GM12878 (cell line): ENCODE data around the gene POLR1A. TPM values are rescaled to one million over a fixed set of nuclear protein-coding genes. Genes with fewer than 3 reads are reported as not detected.

Experiments
- ATAC-seq: fragments of 200-7000 bp; cut with Tn5 transposase; 3 replicates; pipeline ENCODE4 v1.9.1; 2020; ENCODE audit warnings: mild to moderate bottlenecking, moderate library complexity
- BruUV-seq: library from RNA; stranded (reverse); fragments of 400-500 nt; replicated peaks from 2 replicates; lab custom pipeline; 2021; lab: Mats Ljungman, UMichigan
- CTCF ChIA-PET: fragments of 300-600 bp; sonication (Branson Sonifier 250); formaldehyde crosslinking; extraction: SDS; loops from one replicate; lab custom pipeline; 2021; ENCODE audit warnings: inconsistent platforms; lab: Yijun Ruan, JAX
- POLR2A ChIA-PET: fragments of 350-600 bp; formaldehyde crosslinking; extraction: SDS; loops from one replicate; lab custom pipeline; 2021; ENCODE audit warnings: inconsistent platforms; lab: Charles Lee
- RAD21 ChIA-PET: fragments of 300-600 bp; sonication (Branson Sonifier 250); formaldehyde crosslinking; loops from one replicate; lab custom pipeline; 2023; ENCODE audit warnings: antibody characterized with exemption; ENCODE audit not compliant: unreplicated experiment; lab: Charles Lee
- SMC1A ChIA-PET: fragments of 300-600 bp; sonication (Branson Sonifier 250); formaldehyde crosslinking; loops from one replicate; lab custom pipeline; 2023; ENCODE audit not compliant: unreplicated experiment, uncharacterized antibody; lab: Charles Lee
- DNase-seq: peaks from one replicate; pipeline ENCODE4 v3.0.0-alpha.2; 2011; ENCODE audit warnings: low read depth, low spot score
- FAIRE-seq: peaks from 3 replicates; lab custom pipeline; 2011; peaks lifted over from hg19 to GRCh38; lab: Jason Lieb, UNC
- H2AFZ ChIP-seq: 2 replicates; pipeline ENCODE4 v1.6.0; 2011; ENCODE audit warnings: low read depth, low read length, control low read depth; ENCODE audit not compliant: control insufficient read depth
- H3K27ac ChIP-seq: 2 replicates; pipeline ENCODE4 v1.5.1; 2011; ENCODE audit warnings: control low read depth; ENCODE audit not compliant: control insufficient read depth, insufficient read depth
- H3K27me3 ChIP-seq, 2 experiments: replicated peaks in 1 of 2; 2 replicates each; pipeline versions ENCODE4 v1.6.0 to v1.6.1; 2011; ENCODE audit warnings: low read length in 1 of 2; ENCODE audit not compliant: control insufficient read depth in 2 of 2, insufficient read depth in 2 of 2
- H3K36me3 ChIP-seq, 2 experiments: 2 replicates each; pipeline ENCODE4 v1.5.1; 2011; ENCODE audit warnings: low read length in 1 of 2; ENCODE audit not compliant: control insufficient read depth in 2 of 2, insufficient read depth in 2 of 2
- H3K4me1 ChIP-seq: 2 replicates; pipeline ENCODE4 v1.6.1; 2011; ENCODE audit warnings: mild to moderate bottlenecking, low read length, moderate library complexity, mixed read lengths; ENCODE audit not compliant: control insufficient read depth, insufficient read depth
- H3K4me2 ChIP-seq: 2 replicates; pipeline ENCODE4 v1.6.0; 2011; ENCODE audit warnings: control low read depth; ENCODE audit not compliant: control insufficient read depth, insufficient read depth
- H3K4me3 ChIP-seq: fragments of 200-600 bp; sonication (generic); 2 replicates; pipeline ENCODE4 v1.5.1; 2016
- H3K79me2 ChIP-seq: 2 replicates; pipeline ENCODE4 v1.6.0; 2011; ENCODE audit warnings: low read length; ENCODE audit not compliant: control insufficient read depth, insufficient read depth
- H3K9ac ChIP-seq: 2 replicates; pipeline ENCODE4 v1.8.0; 2011; ENCODE audit warnings: low read length, control low read depth, mixed read lengths; ENCODE audit not compliant: control insufficient read depth, insufficient read depth
- H3K9me3 ChIP-seq: replicated peaks from 3 replicates; pipeline ENCODE4 v1.5.1; 2011; ENCODE audit warnings: mild to moderate bottlenecking, low read length; ENCODE audit not compliant: control insufficient read depth, insufficient read depth
- H4K20me1 ChIP-seq: 2 replicates; pipeline ENCODE4 v1.6.0; 2011; ENCODE audit not compliant: control insufficient read depth, insufficient read depth
- CEBPB ChIP-seq, 2 experiments: fragments of 150-350 bp in 1 of 2; IDR thresholded peaks; 2 replicates each; pipeline ENCODE4 v1.6.1; 2012 to 2014; ENCODE audit warnings: low read depth in 2 of 2, low read length in 2 of 2, borderline replicate concordance in 1 of 2, inconsistent platforms in 1 of 2
- CHD1 ChIP-seq: IDR thresholded peaks from 2 replicates; pipeline ENCODE4 v1.6.1; 2012; ENCODE audit warnings: low read depth, low read length, improper control_type of control experiment
- EED ChIP-seq: sonication (generic); IDR thresholded peaks from 2 replicates; pipeline ENCODE4 v1.6.1; 2016; ENCODE audit warnings: antibody characterized with exemption, low read depth
- GABPA ChIP-seq: IDR thresholded peaks from 2 replicates; pipeline ENCODE4 v1.6.1; 2014; ENCODE audit warnings: antibody characterized with exemption, low read depth, mild to moderate bottlenecking, inconsistent platforms
- KDM1A ChIP-seq: fragments of 200-600 bp; sonication (generic); IDR thresholded peaks from 2 replicates; pipeline ENCODE4 v1.6.1; 2016; ENCODE audit warnings: borderline replicate concordance
- MTA2 ChIP-seq: fragments of 450-650 bp; IDR thresholded peaks from 2 replicates; pipeline ENCODE4 v1.6.1; 2016; ENCODE audit warnings: low read depth, mild to moderate bottlenecking, moderate library complexity
- MXI1 ChIP-seq: fragments of 150-350 bp; IDR thresholded peaks from 2 replicates; pipeline ENCODE4 v1.6.1; 2011; ENCODE audit warnings: low read depth, mild to moderate bottlenecking, inconsistent platforms, low read length, improper control_type of control experiment
- NFYA ChIP-seq: IDR thresholded peaks from 2 replicates; pipeline ENCODE4 v1.6.1; 2011; ENCODE audit warnings: low read depth, mild to moderate bottlenecking, low read length, improper control_type of control experiment, borderline replicate concordance
- NFYB ChIP-seq: IDR thresholded peaks from 2 replicates; pipeline ENCODE4 v1.6.1; 2011; ENCODE audit warnings: low read depth, mild to moderate bottlenecking, low read length, improper control_type of control experiment, moderate library complexity; ENCODE audit not compliant: insufficient read depth
- SUPT20H ChIP-seq: IDR thresholded peaks from 2 replicates; pipeline ENCODE4 v1.6.1; 2011; ENCODE audit warnings: low read depth, mild to moderate bottlenecking, low read length, moderate library complexity, borderline replicate concordance; ENCODE audit not compliant: control insufficient read depth
- WGBS: methylation state at CpG from one replicate; pipeline ENCODE4 v1.1.6; 2016; ENCODE audit warnings: low lambda C conversion rate; ENCODE audit not compliant: insufficient replicate concordance, insufficient coverage; ENCODE audit errors: missing lambda C conversion rate; 5-methylcytosine and 5-hydroxymethylcytosine counted together
- in situ Hi-C: fragments of 300-500 bp; cut with MboI; formaldehyde crosslinking; loops from 9 replicates; pipeline ENCODE4 v1.14.3; 2018; ENCODE audit warnings: mixed read lengths
- intact Hi-C: fragments of 100-400 bp; cut with micrococcal nuclease; formaldehyde crosslinking; loops from one replicate; pipeline ENCODE4 v1.14.2; 2022; ENCODE audit not compliant: unreplicated experiment
- polyA plus RNA-seq, 11 experiments: library from polyadenylated mRNA; depleted of rRNA in 4 of 11; unstranded in 6 of 11; stranded (reverse) in 5 of 11; fragments of >200 nt; fragmentation: Nextera tagmentation in 4 of 11; fragmentation: Illumina TruSeq in 1 of 11; extraction: Ambion mirVana in 4 of 11; extraction: Trizol in 1 of 11; gene quantifications; 1 replicate in 1 of 11; 2 replicates in 10 of 11; pipeline versions ENCODE4 v1.2.1 to v1.2.3, GENCODE V29; 2011 to 2016; ENCODE audit warnings: inconsistent platforms in 2 of 11, missing spikeins in 2 of 11, low read depth in 1 of 11
- total RNA-seq, 4 experiments: library from RNA; depleted of rRNA in 3 of 4; stranded (reverse); fragments of >200 nt in 3 of 4; fragmentation: Illumina TruSeq in 1 of 4; extraction: Trizol in 1 of 4; gene quantifications; 2 replicates each; pipeline versions ENCODE4 v1.2.1 to v1.2.3, GENCODE V29; 2013 to 2021
- TF ChIP-seq, protein P1 (sequence below): fragments of 450-650 bp; IDR thresholded peaks from 2 replicates; pipeline ENCODE4 v1.6.1; 2016; ENCODE audit warnings: mild to moderate bottlenecking
- TF ChIP-seq, protein P2 (sequence below): IDR thresholded peaks from 2 replicates; pipeline ENCODE4 v1.6.1; 2012; ENCODE audit warnings: low read length, inconsistent platforms
- TF ChIP-seq, protein P3 (sequence below): fragments of 450-650 bp; IDR thresholded peaks from 2 replicates; pipeline ENCODE4 v1.6.1; 2017; ENCODE audit warnings: mild to moderate bottlenecking, moderate library complexity

Gene POLR1A
- total and polyA plus RNA-seq, 10 of the 15 experiments (the other 5 are each of a cell fraction or from before 2014, with no cell fraction given): 2.1 to 53.9 (median 17.8) TPM

DNA sequence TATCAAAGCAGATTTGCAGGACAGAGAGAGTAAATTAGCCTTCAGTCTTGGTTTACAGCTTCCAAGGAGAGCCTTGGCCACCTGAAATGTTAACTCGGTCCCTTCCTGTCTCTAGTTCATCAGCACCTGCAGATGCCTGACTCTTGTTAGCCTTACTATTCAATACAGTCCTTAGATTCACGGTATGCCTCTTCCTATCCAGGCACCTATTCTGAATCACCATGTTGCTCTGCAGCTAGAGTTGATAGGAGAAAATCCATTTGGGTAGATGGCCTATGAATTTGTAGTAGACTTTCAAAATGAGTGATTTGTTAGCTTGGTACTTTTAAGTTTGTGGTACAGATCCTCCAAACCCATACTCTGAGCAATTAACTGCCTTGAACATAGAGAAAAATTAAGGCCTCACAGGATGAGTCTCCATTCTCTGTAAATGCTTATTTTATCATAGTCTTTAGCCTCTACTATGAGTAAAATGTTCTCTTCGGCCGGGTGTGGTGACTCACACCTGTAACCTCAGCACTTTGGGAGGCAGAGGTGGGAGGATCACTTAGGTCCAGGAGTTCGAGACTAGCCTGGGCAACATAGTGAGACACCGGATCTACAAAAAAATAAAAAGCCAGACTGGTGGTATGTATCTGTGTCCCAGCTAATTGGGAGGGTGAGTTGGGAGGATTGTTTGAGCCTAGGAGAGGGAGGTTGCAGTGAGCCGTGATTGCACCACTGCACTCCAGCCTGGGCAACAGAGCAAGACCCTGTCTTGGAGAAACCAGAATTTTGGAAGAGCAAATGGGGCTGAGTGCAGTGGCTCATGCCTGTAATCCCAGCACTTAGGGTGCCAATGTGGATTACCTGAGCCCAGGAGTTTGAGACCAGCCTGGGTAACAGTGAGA lies 33.3 kb upstream of the POLR1A start:
- ChIA-PET RAD21 (no interaction called here), SMC1A (interaction anchor here (0.6 kb wide), 2 partner anchors 109 to 755 kb away, joined by 3 to 4 read pairs; no protein-coding TSS in a partner anchor), POLR2A (interaction anchor here (0.6 to 1.5 kb wide), 2 partner anchors 10 to 27 kb away, joined by 4 read pairs; no protein-coding TSS in a partner anchor), CTCF (interaction anchor here (0.6 kb wide), 1 partner anchor 251 kb away, joined by 3 read pairs; no protein-coding TSS in a partner anchor)
- Histone ChIP-seq H2AFZ (no peak overlapping the region), H3K4me2 (no peak overlapping the region), H3K9ac (no peak overlapping the region), H3K27me3 (no peaks in the 10 kb centered on the region), H3K4me1 (no peaks in the 10 kb centered on the region), H3K9me3 (no peaks in the 10 kb centered on the region), H3K4me3 (no peak overlapping the region), H3K36me3 (peaks cover 23 to 36% of the 10 kb centered on the region in 2 experiments), H3K79me2 (no peaks in the 10 kb centered on the region), H4K20me1 (no peaks in the 10 kb centered on the region), H3K27ac (no peak overlapping the region)
- 89% methylated on average over 7 of the region's 7 CpGs for WGBS
- FAIRE-seq (no peak), ATAC-seq (no peak), DNase-seq (no peak)
- in situ Hi-C loops (no loop called here), intact Hi-C loops (no loop called here)
- no TSS peak for BruUV-seq
- TF ChIP-seq EED: no peak
- TF ChIP-seq SUPT20H: no peak
- no peak for TF ChIP-seq MXI1
- TF ChIP-seq CEBPB (IDR thresholded peaks at IDR 0.05; ENCODE audit: borderline replicate concordance in 1 of 2, low read depth in 2 of 2, low read length in 2 of 2): no peak
- TF ChIP-seq GABPA: no peak
- no peak for TF ChIP-seq MTA2
- TF ChIP-seq, protein P1, sequence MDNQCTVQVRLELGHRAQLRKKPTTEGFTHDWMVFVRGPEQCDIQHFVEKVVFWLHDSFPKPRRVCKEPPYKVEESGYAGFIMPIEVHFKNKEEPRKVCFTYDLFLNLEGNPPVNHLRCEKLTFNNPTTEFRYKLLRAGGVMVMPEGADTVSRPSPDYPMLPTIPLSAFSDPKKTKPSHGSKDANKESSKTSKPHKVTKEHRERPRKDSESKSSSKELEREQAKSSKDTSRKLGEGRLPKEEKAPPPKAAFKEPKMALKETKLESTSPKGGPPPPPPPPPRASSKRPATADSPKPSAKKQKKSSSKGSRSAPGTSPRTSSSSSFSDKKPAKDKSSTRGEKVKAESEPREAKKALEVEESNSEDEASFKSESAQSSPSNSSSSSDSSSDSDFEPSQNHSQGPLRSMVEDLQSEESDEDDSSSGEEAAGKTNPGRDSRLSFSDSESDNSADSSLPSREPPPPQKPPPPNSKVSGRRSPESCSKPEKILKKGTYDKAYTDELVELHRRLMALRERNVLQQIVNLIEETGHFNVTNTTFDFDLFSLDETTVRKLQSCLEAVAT: no peak
- no peak for TF ChIP-seq KDM1A
- TF ChIP-seq NFYA: no peak
- no peak for TF ChIP-seq CHD1
- TF ChIP-seq NFYB: no peak
- TF ChIP-seq, protein P2, sequence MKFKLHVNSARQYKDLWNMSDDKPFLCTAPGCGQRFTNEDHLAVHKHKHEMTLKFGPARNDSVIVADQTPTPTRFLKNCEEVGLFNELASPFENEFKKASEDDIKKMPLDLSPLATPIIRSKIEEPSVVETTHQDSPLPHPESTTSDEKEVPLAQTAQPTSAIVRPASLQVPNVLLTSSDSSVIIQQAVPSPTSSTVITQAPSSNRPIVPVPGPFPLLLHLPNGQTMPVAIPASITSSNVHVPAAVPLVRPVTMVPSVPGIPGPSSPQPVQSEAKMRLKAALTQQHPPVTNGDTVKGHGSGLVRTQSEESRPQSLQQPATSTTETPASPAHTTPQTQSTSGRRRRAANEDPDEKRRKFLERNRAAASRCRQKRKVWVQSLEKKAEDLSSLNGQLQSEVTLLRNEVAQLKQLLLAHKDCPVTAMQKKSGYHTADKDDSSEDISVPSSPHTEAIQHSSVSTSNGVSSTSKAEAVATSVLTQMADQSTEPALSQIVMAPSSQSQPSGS: no peak
- TF ChIP-seq, protein P3, sequence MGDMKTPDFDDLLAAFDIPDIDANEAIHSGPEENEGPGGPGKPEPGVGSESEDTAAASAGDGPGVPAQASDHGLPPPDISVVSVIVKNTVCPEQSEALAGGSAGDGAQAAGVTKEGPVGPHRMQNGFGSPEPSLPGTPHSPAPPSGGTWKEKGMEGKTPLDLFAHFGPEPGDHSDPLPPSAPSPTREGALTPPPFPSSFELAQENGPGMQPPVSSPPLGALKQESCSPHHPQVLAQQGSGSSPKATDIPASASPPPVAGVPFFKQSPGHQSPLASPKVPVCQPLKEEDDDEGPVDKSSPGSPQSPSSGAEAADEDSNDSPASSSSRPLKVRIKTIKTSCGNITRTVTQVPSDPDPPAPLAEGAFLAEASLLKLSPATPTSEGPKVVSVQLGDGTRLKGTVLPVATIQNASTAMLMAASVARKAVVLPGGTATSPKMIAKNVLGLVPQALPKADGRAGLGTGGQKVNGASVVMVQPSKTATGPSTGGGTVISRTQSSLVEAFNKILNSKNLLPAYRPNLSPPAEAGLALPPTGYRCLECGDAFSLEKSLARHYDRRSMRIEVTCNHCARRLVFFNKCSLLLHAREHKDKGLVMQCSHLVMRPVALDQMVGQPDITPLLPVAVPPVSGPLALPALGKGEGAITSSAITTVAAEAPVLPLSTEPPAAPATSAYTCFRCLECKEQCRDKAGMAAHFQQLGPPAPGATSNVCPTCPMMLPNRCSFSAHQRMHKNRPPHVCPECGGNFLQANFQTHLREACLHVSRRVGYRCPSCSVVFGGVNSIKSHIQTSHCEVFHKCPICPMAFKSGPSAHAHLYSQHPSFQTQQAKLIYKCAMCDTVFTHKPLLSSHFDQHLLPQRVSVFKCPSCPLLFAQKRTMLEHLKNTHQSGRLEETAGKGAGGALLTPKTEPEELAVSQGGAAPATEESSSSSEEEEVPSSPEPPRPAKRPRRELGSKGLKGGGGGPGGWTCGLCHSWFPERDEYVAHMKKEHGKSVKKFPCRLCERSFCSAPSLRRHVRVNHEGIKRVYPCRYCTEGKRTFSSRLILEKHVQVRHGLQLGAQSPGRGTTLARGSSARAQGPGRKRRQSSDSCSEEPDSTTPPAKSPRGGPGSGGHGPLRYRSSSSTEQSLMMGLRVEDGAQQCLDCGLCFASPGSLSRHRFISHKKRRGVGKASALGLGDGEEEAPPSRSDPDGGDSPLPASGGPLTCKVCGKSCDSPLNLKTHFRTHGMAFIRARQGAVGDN: no peak
